H1 (cell line): ENCODE data around the gene SLC38A10. TPM values are rescaled to one million over a fixed set of nuclear protein-coding genes. Genes with fewer than 3 reads are reported as not detected.

Source experiments
- CTCF ChIA-PET: fragments of 300-600 bp; sonication (Branson Sonifier 250); formaldehyde crosslinking; loops from one replicate; lab custom pipeline; 2021; ENCODE audit not compliant: partially characterized antibody; lab: Charles Lee
- POLR2A ChIA-PET: fragments of 300-600 bp; sonication (Branson Sonifier 250); formaldehyde crosslinking; loops from one replicate; lab custom pipeline; 2021; ENCODE audit warnings: inconsistent platforms; ENCODE audit not compliant: partially characterized antibody; lab: Charles Lee
- DNase-seq, 2 experiments: peaks; one replicate each; pipeline versions ENCODE4 v3.0.0 to v3.0.0-alpha.2; 2010 to 2022; ENCODE audit warnings: low spot score in 2 of 2, low read depth in 1 of 2, mixed read lengths in 1 of 2
- FAIRE-seq: peaks from 2 replicates; lab custom pipeline; 2011; peaks lifted over from hg19 to GRCh38; lab: Jason Lieb, UNC
- H2AFZ ChIP-seq: 2 replicates; pipeline ENCODE4 v1.8.1; 2012; ENCODE audit warnings: low read length, inconsistent platforms
- H2AK5ac ChIP-seq: 2 replicates; pipeline ENCODE4 v1.6.1; 2013; ENCODE audit warnings: low read depth, low read length
- H2BK120ac ChIP-seq: replicated peaks from 2 replicates; pipeline ENCODE3; 2013; ENCODE audit warnings: low read depth, low read length, inconsistent platforms
- H2BK12ac ChIP-seq: 2 replicates; pipeline ENCODE4 v1.6.1; 2013; ENCODE audit warnings: low read depth, low read length
- H2BK15ac ChIP-seq: 2 replicates; pipeline ENCODE4 v1.6.1; 2013; ENCODE audit warnings: low read length
- H2BK20ac ChIP-seq: 2 replicates; pipeline ENCODE4 v1.6.1; 2013; ENCODE audit warnings: low read length
- H2BK5ac ChIP-seq: 2 replicates; pipeline ENCODE4 v1.6.1; 2013; ENCODE audit warnings: low read depth, low read length
- H3K14ac ChIP-seq: 2 replicates; pipeline ENCODE4 v1.6.1; 2013; ENCODE audit warnings: inconsistent platforms; ENCODE audit not compliant: insufficient read length
- H3K18ac ChIP-seq: 2 replicates; pipeline ENCODE4 v1.6.1; 2013; ENCODE audit warnings: low read length; ENCODE audit errors: extremely low read depth
- H3K23ac ChIP-seq: 2 replicates; pipeline ENCODE4 v1.6.1; 2013; ENCODE audit warnings: inconsistent platforms; ENCODE audit not compliant: insufficient read length
- H3K23me2 ChIP-seq: 2 replicates; pipeline ENCODE4 v1.6.1; 2013; ENCODE audit warnings: low read depth, low read length
- H3K27ac ChIP-seq: 2 replicates; pipeline ENCODE4 v1.6.1; 2011; ENCODE audit warnings: low read depth, low read length, inconsistent platforms
- H3K27me3 ChIP-seq, 4 experiments: replicated peaks in 1 of 4; 1 replicate in 1 of 4; 2 replicates in 3 of 4; pipeline versions ENCODE4 v1.6.1 to v1.8.1; 2011 to 2013; ENCODE audit warnings: low read length in 3 of 4, mild to moderate bottlenecking in 3 of 4, inconsistent platforms in 2 of 4, mixed read lengths in 2 of 4, moderate library complexity in 1 of 4; ENCODE audit not compliant: control insufficient read depth in 3 of 4, insufficient read depth in 3 of 4; ENCODE audit errors: extremely low read depth in 1 of 4
- H3K36me3 ChIP-seq, 4 experiments: 2 replicates each; pipeline versions ENCODE4 v1.6.1 to v1.8.1; 2011 to 2013; ENCODE audit warnings: mild to moderate bottlenecking in 4 of 4, low read length in 3 of 4, moderate library complexity in 2 of 4, control low read depth in 1 of 4, inconsistent platforms in 1 of 4; ENCODE audit not compliant: insufficient read depth in 4 of 4, control insufficient read depth in 2 of 4
- H3K4ac ChIP-seq: replicated peaks from 2 replicates; pipeline ENCODE3; 2013; ENCODE audit warnings: low read length, low read depth, mixed read lengths, inconsistent platforms; ENCODE audit not compliant: insufficient read length
- H3K4me1 ChIP-seq, 4 experiments: replicated peaks in 1 of 4; 1 replicate in 1 of 4; 2 replicates in 3 of 4; pipeline versions ENCODE4 v1.6.1 to v1.8.1; 2011 to 2013; ENCODE audit warnings: low read length in 3 of 4, inconsistent platforms in 2 of 4, mixed read lengths in 1 of 4; ENCODE audit not compliant: insufficient read depth in 4 of 4, control insufficient read depth in 3 of 4
- H3K4me2 ChIP-seq, 2 experiments: 2 replicates each; pipeline versions ENCODE4 v1.6.1 to v1.8.1; 2011 to 2013; ENCODE audit warnings: low read depth in 2 of 2, low read length in 2 of 2, control low read depth in 1 of 2, inconsistent platforms in 1 of 2, mild to moderate bottlenecking in 1 of 2; ENCODE audit not compliant: insufficient read depth in 1 of 2
- H3K4me3 ChIP-seq, 4 experiments: fragments of 200-600, 300-600 bp in 1 of 4; sonication (generic), shearing (Covaris generic), sonication (Bioruptor Twin) in 1 of 4; 2 replicates each; pipeline versions ENCODE4 v1.5.1 to v1.8.1; 2011 to 2016; ENCODE audit warnings: low read length in 4 of 4, low read depth in 3 of 4, control low read depth in 2 of 4, inconsistent platforms in 2 of 4, mild to moderate bottlenecking in 2 of 4, mixed read lengths in 1 of 4, moderate library complexity in 1 of 4; ENCODE audit not compliant: insufficient read depth in 2 of 4; ENCODE audit errors: extremely low read depth in 1 of 4
- H3K56ac ChIP-seq: replicated peaks from 2 replicates; pipeline ENCODE3; 2013; ENCODE audit warnings: low read depth, mild to moderate bottlenecking, mixed read lengths, low read length, inconsistent platforms; ENCODE audit not compliant: insufficient read length
- H3K79me1 ChIP-seq: 2 replicates; pipeline ENCODE4 v1.6.1; 2013; ENCODE audit warnings: low read depth, low read length, control low read depth
- H3K79me2 ChIP-seq, 2 experiments: 2 replicates each; pipeline versions ENCODE4 v1.6.1 to v1.8.1; 2012 to 2013; ENCODE audit warnings: low read length in 2 of 2, mild to moderate bottlenecking in 2 of 2, inconsistent platforms in 1 of 2; ENCODE audit not compliant: insufficient read depth in 2 of 2, control insufficient read depth in 1 of 2
- H3K9ac ChIP-seq, 4 experiments: replicated peaks in 1 of 4; 1 replicate in 1 of 4; 2 replicates in 3 of 4; pipeline versions ENCODE4 v1.6.1 to v1.8.1; 2011 to 2013; ENCODE audit warnings: low read depth in 3 of 4, low read length in 3 of 4, control low read depth in 2 of 4, mild to moderate bottlenecking in 2 of 4, moderate library complexity in 2 of 4, inconsistent platforms in 1 of 4; ENCODE audit errors: extremely low read depth in 1 of 4
- H3K9me3 ChIP-seq, 2 experiments: 2 replicates each; pipeline versions ENCODE4 v1.6.1 to v1.8.1; 2012 to 2013; ENCODE audit warnings: mild to moderate bottlenecking in 2 of 2, moderate library complexity in 2 of 2, control low read depth in 1 of 2, inconsistent platforms in 1 of 2, low read depth in 1 of 2, low read length in 1 of 2, mixed read lengths in 1 of 2; ENCODE audit not compliant: insufficient read depth in 2 of 2
- H4K20me1 ChIP-seq, 2 experiments: replicated peaks in 1 of 2; 2 replicates each; pipeline versions ENCODE3 to v1.8.1; 2011 to 2013; ENCODE audit warnings: inconsistent platforms in 2 of 2, low read length in 2 of 2, mild to moderate bottlenecking in 1 of 2; ENCODE audit not compliant: insufficient read depth in 2 of 2, control insufficient read depth in 1 of 2
- H4K5ac ChIP-seq: 2 replicates; pipeline ENCODE4 v1.6.1; 2013; ENCODE audit warnings: low read length, low read depth, mixed read lengths, inconsistent platforms; ENCODE audit not compliant: insufficient read length
- H4K8ac ChIP-seq: 2 replicates; pipeline ENCODE4 v1.8.0; 2013; ENCODE audit warnings: mild to moderate bottlenecking, moderate library complexity, low read length, inconsistent platforms; ENCODE audit not compliant: insufficient read depth; ENCODE audit errors: extremely low read depth
- H4K91ac ChIP-seq: replicated peaks from 2 replicates; pipeline ENCODE3; 2013; ENCODE audit warnings: low read length, mixed read lengths, inconsistent platforms; ENCODE audit not compliant: insufficient read length
- CBX8 ChIP-seq: fragments of 300-800, 300-1000 bp; sonication (generic); IDR thresholded peaks from 2 replicates; pipeline ENCODE4 v1.7.1; 2016; ENCODE audit warnings: low read depth, low read length, borderline replicate concordance
- GABPA ChIP-seq: IDR thresholded peaks from 2 replicates; pipeline ENCODE4 v1.6.1; 2011; ENCODE audit warnings: mild to moderate bottlenecking, low read length, moderate library complexity, borderline replicate concordance; ENCODE audit not compliant: insufficient read depth
- JUN ChIP-seq: IDR thresholded peaks from 2 replicates; pipeline ENCODE4 v1.6.1; 2011; ENCODE audit warnings: low read depth, mild to moderate bottlenecking, improper control_type of control experiment, low read length
- RFX5 ChIP-seq: IDR thresholded peaks from 2 replicates; pipeline ENCODE4 v1.6.1; 2011; ENCODE audit warnings: low read depth, low read length, improper control_type of control experiment, borderline replicate concordance
- WGBS, 2 experiments: shearing (Covaris generic) in 1 of 2; methylation state at CpG; one replicate each; pipeline versions ENCODE4 v1.1.6 to v1.1.7; 2013 to 2015; ENCODE audit warnings: low lambda C conversion rate in 2 of 2, mixed read lengths in 2 of 2, inconsistent platforms in 1 of 2, low coverage in 1 of 2, missing lambda C conversion rate in 1 of 2; ENCODE audit not compliant: insufficient replicate concordance in 2 of 2, insufficient coverage in 1 of 2, insufficient read length in 1 of 2; ENCODE audit errors: extremely low coverage in 1 of 2, missing lambda C conversion rate in 1 of 2; 5-methylcytosine and 5-hydroxymethylcytosine counted together
- polyA plus RNA-seq, 7 experiments: library from polyadenylated mRNA; depleted of rRNA in 3 of 7; stranded (reverse) in 5 of 7; unstranded in 2 of 7; fragments of >200 nt in 5 of 7; fragments of 200-250 nt in 2 of 7; gene quantifications; 1 replicate in 5 of 7; 2 replicates in 1 of 7; 4 replicates in 1 of 7; pipeline versions ENCODE4 v1.2.1 to v1.2.3, GENCODE V29; 2011 to 2013; ENCODE audit warnings: missing spikeins in 2 of 7, mixed read lengths in 2 of 7
- total RNA-seq: library from RNA; stranded (reverse); fragmentation: NEBNext Ultra II Directional; extraction: Animal tissue kit (Norgen Biotek cat#: 25700); gene quantifications from 2 replicates; pipeline ENCODE4 v1.2.1, GENCODE V29; 2021

SLC38A10 gene
- total and polyA plus RNA-seq, 2 of the 8 experiments (the other 6 are each of a cell fraction or from before 2014, with no cell fraction given), result 26.4 to 41.0 TPM

GRCh38 chr17:81294512-81295030, 536 bp downstream of the SLC38A10 start:
- Histone ChIP-seq H3K27ac (peak overlapping the region; percentile 29; the same call in 1 of the 2 replicates), H3K9me3 (no peaks in the 10 kb centered on the region), H2BK120ac (no peak overlapping the region), H3K79me1 (peaks cover 6% of the 10 kb centered on the region), H3K4ac (no peak overlapping the region), H4K20me1 (peaks cover 0 to 19% of the 10 kb centered on the region in 2 experiments), H3K27me3 (no peaks in the 10 kb centered on the region), H3K4me1 (peaks cover 3 to 6% (median 4%) of the 10 kb centered on the region in 4 experiments; a peak in 5 of 7 replicates), H3K4me3 (peak overlapping the region; percentile 65 to 89 (median 74)), H3K23ac (no peak overlapping the region), H2AK5ac (no peak overlapping the region), H4K5ac (no peak overlapping the region), H2BK5ac (no peak overlapping the region), H3K9ac (peak overlapping the region; percentile 35 to 76 (median 65); a peak in 6 of 7 replicates), H3K14ac (no peak overlapping the region), H3K79me2 (peaks cover 0 to 23% of the 10 kb centered on the region in 2 experiments; a peak in 2 of 4 replicates), H2BK12ac (no peak overlapping the region), H3K18ac (peak overlapping the region; percentile 60; the same call in 1 of the 2 replicates), H4K91ac (peak overlapping the region; percentile 34), H3K23me2 (peaks cover 7% of the 10 kb centered on the region), H2BK20ac (no peak overlapping the region), H2AFZ (no peak overlapping the region), H2BK15ac (no peak overlapping the region), H3K56ac (no peak overlapping the region), H3K36me3 (no peaks in the 10 kb centered on the region; a peak in 1 of 8 replicates), H4K8ac (peak overlapping the region; percentile 91), H3K4me2 (peak overlapping the region; percentile 85 to 94)
- ChIA-PET POLR2A (interaction anchor here (1.0 kb wide), 1 partner anchor 108 kb away, joined by 4 read pairs; no protein-coding TSS in a partner anchor), CTCF (interaction anchor here (0.6 to 2.6 kb wide), 10 partner anchors 12 to 235 kb away, joined by 3 to 24 read pairs (median 4); no protein-coding TSS in a partner anchor)
- DNase-seq (no peak), FAIRE-seq (no peak)
- WGBS, 2 experiments, result 5% methylated on average over 31 of the region's 48 CpGs; no CpG with 5 or more reads in 1 of the 2 experiments
- TF ChIP-seq CBX8 (no peak), GABPA (no peak), JUN (no peak), RFX5 (no peak)
